Parathyroid adenoma (tissue), 2 donors: Measurements from ENCODE around the gene SLC43A3.

Source experiments
- H2AFZ ChIP-seq: fragments of 300-600 bp; sonication (generic); one replicate; pipeline ENCODE4 v1.7.0; 2017; ENCODE audit warnings: antibody characterized with exemption, mild to moderate bottlenecking
- H3K27ac ChIP-seq: fragments of 300-600 bp; sonication (generic); one replicate; pipeline ENCODE4 v1.7.0; 2017
- H3K27me3 ChIP-seq: fragments of 300-600 bp; sonication (generic); one replicate; pipeline ENCODE4 v1.7.0; 2017; ENCODE audit warnings: low read length; ENCODE audit not compliant: control insufficient read depth, insufficient read depth
- H3K36me3 ChIP-seq: fragments of 300-600 bp; sonication (generic); one replicate; pipeline ENCODE4 v1.7.0; 2017; ENCODE audit warnings: low read length; ENCODE audit not compliant: control insufficient read depth, insufficient read depth
- H3K4me1 ChIP-seq: fragments of 300-600 bp; sonication (generic); one replicate; pipeline ENCODE4 v1.7.0; 2017; ENCODE audit warnings: control low read depth
- H3K4me2 ChIP-seq: fragments of 300-600 bp; sonication (generic); one replicate; pipeline ENCODE4 v1.7.0; 2017; ENCODE audit warnings: low read length
- H3K4me3 ChIP-seq: fragments of 300-600 bp; sonication (generic); one replicate; pipeline ENCODE4 v1.7.0; 2017; ENCODE audit warnings: low read depth, low read length
- H3K79me2 ChIP-seq: fragments of 300-600 bp; sonication (generic); one replicate; pipeline ENCODE4 v1.7.0; 2017; ENCODE audit warnings: control low read depth
- H3K9ac ChIP-seq: fragments of 300-600 bp; sonication (generic); one replicate; pipeline ENCODE4 v1.7.0; 2017; ENCODE audit warnings: mild to moderate bottlenecking
- H3K9me3 ChIP-seq: fragments of 300-600 bp; sonication (generic); one replicate; pipeline ENCODE4 v1.7.0; 2017; ENCODE audit warnings: low read length; ENCODE audit not compliant: control insufficient read depth
- TF ChIP-seq, protein P1 (sequence below): fragments of 300-600 bp; sonication (generic); IDR thresholded peaks from one replicate; pipeline ENCODE4 v1.7.0; 2017; ENCODE audit warnings: antibody characterized with exemption, mild to moderate bottlenecking
- donor health status: primary hyperparathyroidism.

Gene SLC43A3

DNA sequence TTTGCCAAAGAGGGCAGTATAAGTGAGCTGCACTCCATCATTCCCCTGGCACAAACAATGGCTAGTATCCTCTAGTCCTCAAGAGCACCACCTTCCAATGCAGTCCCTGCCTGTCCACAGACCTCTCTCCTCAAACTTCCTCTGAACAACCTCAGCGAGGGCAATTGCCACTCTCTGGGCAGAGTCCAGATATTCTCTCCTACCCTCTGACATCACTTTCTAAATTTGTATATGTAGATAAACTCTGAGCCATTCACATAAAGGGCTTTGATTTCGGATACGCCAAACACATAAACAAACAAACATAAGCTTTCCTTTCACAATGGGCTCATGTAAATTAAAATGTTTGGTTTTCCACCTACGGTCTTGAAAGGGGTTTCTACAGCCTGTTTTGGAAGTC, 3.0 kb upstream of the SLC43A3 start:
- no peaks in the 10 kb centered on the region for H3K9me3 ChIP-seq
- H3K4me1 ChIP-seq, result no peaks in the 10 kb centered on the region
- TF ChIP-seq, protein P1, sequence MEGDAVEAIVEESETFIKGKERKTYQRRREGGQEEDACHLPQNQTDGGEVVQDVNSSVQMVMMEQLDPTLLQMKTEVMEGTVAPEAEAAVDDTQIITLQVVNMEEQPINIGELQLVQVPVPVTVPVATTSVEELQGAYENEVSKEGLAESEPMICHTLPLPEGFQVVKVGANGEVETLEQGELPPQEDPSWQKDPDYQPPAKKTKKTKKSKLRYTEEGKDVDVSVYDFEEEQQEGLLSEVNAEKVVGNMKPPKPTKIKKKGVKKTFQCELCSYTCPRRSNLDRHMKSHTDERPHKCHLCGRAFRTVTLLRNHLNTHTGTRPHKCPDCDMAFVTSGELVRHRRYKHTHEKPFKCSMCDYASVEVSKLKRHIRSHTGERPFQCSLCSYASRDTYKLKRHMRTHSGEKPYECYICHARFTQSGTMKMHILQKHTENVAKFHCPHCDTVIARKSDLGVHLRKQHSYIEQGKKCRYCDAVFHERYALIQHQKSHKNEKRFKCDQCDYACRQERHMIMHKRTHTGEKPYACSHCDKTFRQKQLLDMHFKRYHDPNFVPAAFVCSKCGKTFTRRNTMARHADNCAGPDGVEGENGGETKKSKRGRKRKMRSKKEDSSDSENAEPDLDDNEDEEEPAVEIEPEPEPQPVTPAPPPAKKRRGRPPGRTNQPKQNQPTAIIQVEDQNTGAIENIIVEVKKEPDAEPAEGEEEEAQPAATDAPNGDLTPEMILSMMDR, result no peak
- no peak overlapping the region for H3K4me2 ChIP-seq
- H3K4me3 ChIP-seq, result no peak overlapping the region
- H3K79me2 ChIP-seq, result no peaks in the 10 kb centered on the region
- H3K36me3 ChIP-seq, result no peaks in the 10 kb centered on the region
- no peaks in the 10 kb centered on the region for H3K27me3 ChIP-seq
- no peak overlapping the region for H3K9ac ChIP-seq
- no peak overlapping the region for H3K27ac ChIP-seq
- no peak overlapping the region for H2AFZ ChIP-seq

DNA sequence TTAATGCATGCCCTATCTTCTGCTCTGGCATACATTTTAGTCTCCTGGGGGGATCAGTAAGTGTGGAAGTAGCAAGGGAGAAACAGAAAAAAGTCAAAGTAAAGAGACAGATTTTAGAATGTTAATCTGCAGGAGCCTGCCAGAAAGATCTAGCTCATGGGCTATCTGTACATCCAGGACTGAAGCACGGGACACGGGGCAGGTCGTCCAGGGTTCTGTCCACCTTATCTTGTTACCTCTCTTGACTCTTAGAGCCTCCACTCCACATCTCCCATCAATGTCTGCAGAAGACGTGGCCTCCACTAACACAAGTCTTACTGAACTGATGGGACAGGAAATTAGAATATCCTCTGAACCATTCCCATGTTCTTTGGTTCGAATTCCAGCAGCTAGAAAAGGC, 1.7 kb upstream of the SLC43A3 start:
- TF ChIP-seq, protein P1, result no peak
- no peaks in the 10 kb centered on the region for H3K4me1 ChIP-seq
- no peaks in the 10 kb centered on the region for H3K9me3 ChIP-seq
- no peaks in the 10 kb centered on the region for H3K27me3 ChIP-seq
- no peak overlapping the region for H3K27ac ChIP-seq
- no peak overlapping the region for H3K4me3 ChIP-seq
- no peaks in the 10 kb centered on the region for H3K79me2 ChIP-seq
- H2AFZ ChIP-seq, result no peak overlapping the region
- H3K4me2 ChIP-seq, result no peak overlapping the region
- no peak overlapping the region for H3K9ac ChIP-seq
- H3K36me3 ChIP-seq, result no peaks in the 10 kb centered on the region

DNA sequence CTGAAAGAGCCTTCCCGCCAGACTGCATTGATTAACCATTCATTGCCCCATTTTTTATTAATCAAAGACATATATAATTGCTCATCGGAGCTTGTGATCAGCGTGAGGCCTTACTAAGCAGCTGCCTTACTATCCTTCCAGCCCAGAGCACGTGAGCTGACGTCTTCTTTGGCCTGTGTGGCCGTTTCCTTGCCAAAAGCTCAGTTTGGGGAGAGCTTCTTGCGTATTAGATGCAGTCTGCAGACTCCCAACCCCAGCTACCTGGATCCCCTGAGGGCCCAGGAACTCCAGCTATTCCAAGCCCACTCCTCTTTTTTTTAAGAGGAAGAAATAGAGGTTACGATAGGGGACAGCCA, 784 bp upstream of the SLC43A3 start:
- no peak overlapping the region for H3K9ac ChIP-seq
- H3K27ac ChIP-seq, result peak overlapping the region; percentile 72
- H3K4me3 ChIP-seq, result no peak overlapping the region
- no peak overlapping the region for H2AFZ ChIP-seq
- no peaks in the 10 kb centered on the region for H3K4me1 ChIP-seq
- no peaks in the 10 kb centered on the region for H3K9me3 ChIP-seq
- no peaks in the 10 kb centered on the region for H3K36me3 ChIP-seq
- H3K27me3 ChIP-seq, result no peaks in the 10 kb centered on the region
- TF ChIP-seq, protein P1, result no peak
- no peaks in the 10 kb centered on the region for H3K79me2 ChIP-seq
- no peak overlapping the region for H3K4me2 ChIP-seq

DNA sequence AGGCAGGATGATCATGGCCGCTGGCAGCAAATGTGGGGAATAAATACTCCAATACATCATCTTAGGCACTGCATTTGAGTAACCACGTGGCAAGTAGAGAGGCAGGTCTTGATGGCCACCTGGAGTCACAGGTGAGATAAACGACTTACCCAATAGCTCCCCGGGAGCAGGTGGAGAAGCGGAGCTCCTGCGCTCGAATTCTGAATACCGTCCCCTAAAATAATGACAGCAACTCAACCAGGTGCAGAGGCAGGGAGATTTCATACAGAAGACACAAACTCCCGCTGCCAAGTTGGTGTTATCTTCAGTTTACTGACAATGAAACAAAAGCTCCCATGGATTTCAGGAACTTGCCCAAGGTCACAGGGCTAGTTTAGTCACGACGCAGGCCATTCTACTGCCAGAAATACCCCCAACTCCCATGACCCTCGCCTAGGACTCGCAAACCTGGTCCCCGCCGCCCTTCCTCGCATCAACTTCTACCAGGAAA, 437 bp downstream of the SLC43A3 start:
- Histone ChIP-seq H3K4me1 (no peaks in the 10 kb centered on the region), H2AFZ (peak overlapping the region; percentile 53), H3K4me3 (peak overlapping the region; percentile 25), H3K9ac (no peak overlapping the region), H3K27me3 (no peaks in the 10 kb centered on the region), H3K27ac (peak overlapping the region; percentile 72), H3K36me3 (no peaks in the 10 kb centered on the region), H3K4me2 (peak overlapping the region; percentile 49), H3K79me2 (no peaks in the 10 kb centered on the region), H3K9me3 (no peaks in the 10 kb centered on the region)
- TF ChIP-seq, protein P1, result no peak

DNA sequence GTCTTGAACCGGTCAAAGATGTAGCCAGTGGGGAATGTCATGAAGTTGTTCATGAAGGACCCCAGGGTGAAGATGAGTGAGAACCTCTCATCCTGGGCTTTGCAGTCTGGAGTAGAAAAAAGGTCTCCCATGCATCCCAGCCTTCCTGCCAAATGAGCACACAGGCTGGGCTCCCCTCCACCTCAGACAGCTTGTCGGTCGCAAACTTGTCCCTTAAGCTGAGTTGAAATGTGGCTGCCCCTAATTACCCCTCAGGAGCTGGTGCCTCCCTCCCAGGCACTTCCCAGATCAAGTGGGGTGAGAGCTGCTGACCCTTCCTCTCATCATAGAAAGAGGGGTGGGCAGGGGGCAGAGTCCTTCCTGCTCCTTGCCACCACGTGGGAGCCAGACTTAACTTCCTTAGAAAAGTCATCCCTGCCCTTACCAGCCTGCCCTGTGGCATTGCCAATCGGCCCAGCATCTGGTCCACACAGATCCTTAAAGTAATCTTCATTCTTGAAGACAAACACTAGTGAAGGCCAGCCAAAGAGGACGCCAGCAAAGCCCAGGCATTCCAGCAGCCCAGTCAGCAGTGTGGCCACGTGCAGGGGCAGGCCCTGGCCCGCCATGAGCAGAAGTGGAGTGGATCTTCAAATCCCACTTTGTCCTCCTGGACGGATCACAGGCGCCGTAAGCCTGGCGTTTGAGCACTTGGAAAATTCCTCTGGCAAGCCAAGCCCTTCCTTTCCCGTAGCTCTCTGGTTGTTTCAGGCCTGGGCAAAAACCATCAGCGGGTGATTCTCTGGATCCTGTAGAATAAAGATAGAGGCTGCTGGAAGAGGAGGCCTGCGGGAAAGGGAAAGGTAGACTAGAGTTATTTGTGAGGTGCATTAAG, 1.1 kb downstream of the SLC43A3 start:
- TF ChIP-seq, protein P1, result no peak
- no peaks in the 10 kb centered on the region for H3K36me3 ChIP-seq
- no peak overlapping the region for H3K4me2 ChIP-seq
- no peak overlapping the region for H3K9ac ChIP-seq
- no peaks in the 10 kb centered on the region for H3K4me1 ChIP-seq
- no peak overlapping the region for H3K4me3 ChIP-seq
- no peak overlapping the region for H2AFZ ChIP-seq
- no peaks in the 10 kb centered on the region for H3K9me3 ChIP-seq
- H3K79me2 ChIP-seq, result no peaks in the 10 kb centered on the region
- H3K27me3 ChIP-seq, result no peaks in the 10 kb centered on the region
- H3K27ac ChIP-seq, result peak overlapping the region; percentile 72
